ENCODE data around the gene FBXW8. TPM values are rescaled to one million over a fixed set of nuclear protein-coding genes. Genes with fewer than 3 reads are reported as not detected.

Gene FBXW8
- total RNA-seq, 1 experiment from 2014 or later = 24.2 TPM

DNA sequence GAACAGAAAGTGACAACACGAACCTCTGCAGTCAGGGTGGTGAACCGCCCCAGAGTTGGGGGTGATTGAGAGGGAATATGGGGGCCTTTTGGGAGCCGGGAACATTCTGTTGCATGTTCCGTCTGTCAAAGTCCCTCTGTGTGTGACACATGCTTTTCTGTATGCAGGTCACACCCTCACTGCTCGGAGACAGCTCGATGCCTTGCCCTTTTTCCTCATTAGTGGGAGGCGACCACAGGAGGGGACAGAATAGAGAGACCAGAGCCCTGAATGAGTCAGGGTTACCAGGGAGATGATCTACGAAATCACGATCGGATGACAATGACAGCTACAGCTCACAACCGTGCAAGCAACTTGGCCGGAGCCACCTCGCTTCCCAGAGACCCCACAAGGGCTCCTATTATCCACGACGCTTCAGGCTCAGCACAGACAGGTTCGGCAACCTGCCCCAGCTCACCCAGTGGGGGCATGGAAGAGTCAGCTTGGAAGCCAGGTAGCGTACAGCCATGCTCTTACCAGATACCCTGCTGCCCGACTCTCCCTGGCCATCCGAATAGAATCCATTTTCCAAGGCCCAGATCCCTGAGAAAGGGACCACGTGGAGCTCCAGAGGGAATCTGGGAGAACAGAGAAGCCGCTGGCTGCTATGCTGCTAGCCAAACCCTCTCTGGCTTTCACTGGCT is 149.6 kb downstream of the FBXW8 start:
- BruUV-seq (replicated peaks) = no TSS peak
- H3K27ac Mint-ChIP-seq (ENCODE audit: low read depth, unreplicated experiment) = no peak overlapping the region
- H3K9me3 Mint-ChIP-seq (ENCODE audit: unreplicated experiment) = no peaks in the 10 kb centered on the region
- DNase-seq (ENCODE audit: unreplicated experiment) = no peak
- TF ChIP-seq, protein P1, sequence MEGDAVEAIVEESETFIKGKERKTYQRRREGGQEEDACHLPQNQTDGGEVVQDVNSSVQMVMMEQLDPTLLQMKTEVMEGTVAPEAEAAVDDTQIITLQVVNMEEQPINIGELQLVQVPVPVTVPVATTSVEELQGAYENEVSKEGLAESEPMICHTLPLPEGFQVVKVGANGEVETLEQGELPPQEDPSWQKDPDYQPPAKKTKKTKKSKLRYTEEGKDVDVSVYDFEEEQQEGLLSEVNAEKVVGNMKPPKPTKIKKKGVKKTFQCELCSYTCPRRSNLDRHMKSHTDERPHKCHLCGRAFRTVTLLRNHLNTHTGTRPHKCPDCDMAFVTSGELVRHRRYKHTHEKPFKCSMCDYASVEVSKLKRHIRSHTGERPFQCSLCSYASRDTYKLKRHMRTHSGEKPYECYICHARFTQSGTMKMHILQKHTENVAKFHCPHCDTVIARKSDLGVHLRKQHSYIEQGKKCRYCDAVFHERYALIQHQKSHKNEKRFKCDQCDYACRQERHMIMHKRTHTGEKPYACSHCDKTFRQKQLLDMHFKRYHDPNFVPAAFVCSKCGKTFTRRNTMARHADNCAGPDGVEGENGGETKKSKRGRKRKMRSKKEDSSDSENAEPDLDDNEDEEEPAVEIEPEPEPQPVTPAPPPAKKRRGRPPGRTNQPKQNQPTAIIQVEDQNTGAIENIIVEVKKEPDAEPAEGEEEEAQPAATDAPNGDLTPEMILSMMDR (IDR thresholded peaks at IDR 0.05; ENCODE audit: unreplicated experiment) = no peak
- peaks cover 71% of the 10 kb centered on the region for H3K27me3 Mint-ChIP-seq (ENCODE audit: insufficient read depth, unreplicated experiment)
- H3K4me1 Mint-ChIP-seq (ENCODE audit: insufficient read depth, unreplicated experiment) = no peaks in the 10 kb centered on the region
- POLR2A ChIA-PET = no interaction called here
- no peaks in the 10 kb centered on the region for H3K36me3 Mint-ChIP-seq (ENCODE audit: insufficient read depth, unreplicated experiment)
- CTCF ChIA-PET = no interaction called here
- intact Hi-C loops (cut with micrococcal nuclease) = no loop called here
- H3K4me3 Mint-ChIP-seq (ENCODE audit: unreplicated experiment) = no peak overlapping the region

DNA sequence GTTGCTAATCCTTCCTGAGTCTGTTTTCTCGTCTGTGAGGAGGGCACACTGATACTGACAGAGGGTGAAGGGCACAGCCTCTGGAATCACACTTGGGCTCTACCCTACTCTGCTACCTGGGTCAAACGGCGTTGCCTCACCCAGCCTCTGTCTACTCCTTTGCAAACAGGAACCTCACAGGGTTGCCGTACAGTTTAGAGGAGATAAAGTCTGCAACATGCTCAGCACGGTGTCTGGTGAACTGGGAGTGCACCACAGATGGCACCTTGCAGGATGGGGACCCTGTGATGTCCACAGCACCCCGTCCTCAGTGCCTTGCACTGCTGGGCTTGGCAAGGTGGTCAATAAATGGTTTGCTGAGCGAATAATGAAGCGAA is 150.2 kb downstream of the FBXW8 start:
- Mint-ChIP-seq H3K27ac (ENCODE audit: low read depth, unreplicated experiment) (no peak overlapping the region), H3K4me1 (ENCODE audit: insufficient read depth, unreplicated experiment) (no peaks in the 10 kb centered on the region), H3K4me3 (ENCODE audit: unreplicated experiment) (no peak overlapping the region), H3K36me3 (ENCODE audit: insufficient read depth, unreplicated experiment) (no peaks in the 10 kb centered on the region), H3K9me3 (ENCODE audit: unreplicated experiment) (no peaks in the 10 kb centered on the region), H3K27me3 (ENCODE audit: insufficient read depth, unreplicated experiment) (peaks cover 76% of the 10 kb centered on the region)
- intact Hi-C loops (cut with micrococcal nuclease) = no loop called here
- no peak for DNase-seq (ENCODE audit: unreplicated experiment)
- ChIA-PET CTCF (no interaction called here), POLR2A (no interaction called here)
- BruUV-seq (replicated peaks) = no TSS peak
- TF ChIP-seq, protein P1 (IDR thresholded peaks at IDR 0.05; ENCODE audit: unreplicated experiment) = no peak

DNA sequence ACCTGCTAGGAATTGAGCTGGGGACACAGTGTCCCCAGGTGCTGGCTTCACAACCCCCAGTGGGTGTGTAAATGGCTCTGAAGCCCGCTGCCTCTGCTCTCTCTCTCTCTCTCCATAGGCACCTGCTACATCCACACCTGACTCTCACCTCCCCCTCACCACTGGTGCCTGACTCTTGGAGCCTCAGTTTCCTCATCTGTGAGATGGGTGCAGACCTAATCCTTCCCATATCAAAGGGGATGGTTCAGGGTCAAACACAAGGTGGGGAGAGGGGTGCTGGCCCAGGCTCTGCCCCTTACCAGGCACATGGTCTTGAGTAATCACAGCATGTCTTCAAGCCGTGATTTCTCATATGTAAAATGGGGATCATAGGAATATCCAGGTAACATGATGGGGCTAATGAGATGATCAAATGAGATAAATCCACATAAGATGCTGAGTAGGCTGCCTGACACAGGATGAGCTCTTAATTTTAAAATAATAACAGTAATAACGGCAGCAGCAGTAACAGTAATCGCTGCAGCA is 150.9 kb downstream of the FBXW8 start:
- POLR2A ChIA-PET = no interaction called here
- peaks cover 83% of the 10 kb centered on the region for H3K27me3 Mint-ChIP-seq (ENCODE audit: insufficient read depth, unreplicated experiment)
- no peak overlapping the region for H3K4me3 Mint-ChIP-seq (ENCODE audit: unreplicated experiment)
- CTCF ChIA-PET = no interaction called here
- H3K27ac Mint-ChIP-seq (ENCODE audit: low read depth, unreplicated experiment) = no peak overlapping the region
- H3K4me1 Mint-ChIP-seq (ENCODE audit: insufficient read depth, unreplicated experiment) = no peaks in the 10 kb centered on the region
- intact Hi-C loops (cut with micrococcal nuclease) = no loop called here
- H3K36me3 Mint-ChIP-seq (ENCODE audit: insufficient read depth, unreplicated experiment) = no peaks in the 10 kb centered on the region
- TF ChIP-seq, protein P1 (IDR thresholded peaks at IDR 0.05; ENCODE audit: unreplicated experiment) = no peak
- no peak for DNase-seq (ENCODE audit: unreplicated experiment)
- H3K9me3 Mint-ChIP-seq (ENCODE audit: unreplicated experiment) = no peaks in the 10 kb centered on the region
- no TSS peak for BruUV-seq (replicated peaks)

DNA sequence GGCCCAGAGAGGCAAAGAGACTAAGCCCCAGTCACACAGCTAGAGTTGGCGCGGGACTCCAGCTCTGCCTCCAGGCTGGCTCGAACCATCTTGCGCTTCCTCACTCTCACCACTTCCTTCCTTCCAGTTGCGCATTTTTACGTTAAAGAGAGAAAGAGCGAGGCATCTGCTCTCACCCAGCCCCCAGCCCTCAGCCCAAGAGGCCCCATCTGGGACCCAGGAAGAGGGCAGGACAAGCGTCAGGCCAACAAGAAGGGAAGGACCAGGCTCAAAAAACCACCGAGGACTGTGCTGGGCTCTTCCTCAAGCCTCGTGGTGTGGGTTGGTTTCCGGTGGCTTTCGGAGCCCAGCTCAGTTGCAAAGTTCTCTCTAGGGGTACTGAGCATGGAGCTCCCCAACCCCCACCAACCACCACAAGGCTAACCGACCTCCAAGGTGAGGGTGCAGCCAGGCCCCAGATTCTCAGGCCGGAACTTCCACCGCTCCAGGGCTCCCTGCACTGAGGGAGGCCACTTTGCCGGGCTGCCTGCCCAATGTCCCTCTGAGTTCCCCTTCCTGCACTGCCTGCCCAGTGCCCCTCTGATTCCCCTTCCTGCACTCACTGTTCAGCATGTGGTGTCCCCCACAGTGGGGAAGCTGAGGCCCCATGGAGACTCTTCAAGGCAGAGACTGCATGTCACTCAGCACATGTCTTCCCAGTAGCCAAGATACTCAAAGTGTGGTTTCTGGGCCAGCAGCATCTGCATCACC is 152.6 kb downstream of the FBXW8 start:
- Mint-ChIP-seq H3K9me3 (ENCODE audit: unreplicated experiment) (no peaks in the 10 kb centered on the region), H3K36me3 (ENCODE audit: insufficient read depth, unreplicated experiment) (no peaks in the 10 kb centered on the region), H3K27ac (ENCODE audit: low read depth, unreplicated experiment) (no peak overlapping the region), H3K4me3 (ENCODE audit: unreplicated experiment) (no peak overlapping the region), H3K27me3 (ENCODE audit: insufficient read depth, unreplicated experiment) (peaks cover 74% of the 10 kb centered on the region), H3K4me1 (ENCODE audit: insufficient read depth, unreplicated experiment) (no peaks in the 10 kb centered on the region)
- CTCF ChIA-PET = interaction anchor here (0.9 kb wide), 1 partner anchor 57 kb away, joined by 3 read pairs; no protein-coding TSS in a partner anchor
- intact Hi-C loops (cut with micrococcal nuclease) = no loop called here
- no peak for DNase-seq (ENCODE audit: unreplicated experiment)
- no TSS peak for BruUV-seq (replicated peaks)
- POLR2A ChIA-PET = no interaction called here
- TF ChIP-seq, protein P1 (IDR thresholded peaks at IDR 0.05; ENCODE audit: unreplicated experiment) = no peak

Data from MCF 10A (cell line).